Embryonic facial prominence (tissue), 1 donor: ENCODE measurements around the gene PPIA.
"Not testable (repeated sequence)": the region's sequence is repeated elsewhere in the genome, so short reads cannot be mapped to it uniquely, and the experiment has no call there.

Source experiments
- DNase-seq: peaks from one replicate; pipeline ENCODE4 v3.0.0-alpha.2; 2016; ENCODE audit errors: extremely low spot score

PPIA gene

GRCh38 chr7:44764081-44764480 lies 32.4 kb upstream of the PPIA start:
- DNase-seq: no peak

- no peak for DNase-seq
These were observed 31.6 kb upstream of the PPIA start for GRCh38 chr7:44764665-44765578.

GRCh38 chr7:44765579-44766415 lies 30.7 kb upstream of the PPIA start:
- DNase-seq: no peak

GRCh38 chr7:44766416-44766801 lies 30.1 kb upstream of the PPIA start:
- DNase-seq: no peak

- no peak for DNase-seq
These were observed 29.2 kb upstream of the PPIA start for GRCh38 chr7:44767134-44767911.

- DNase-seq: no peak
These were observed 28.4 kb upstream of the PPIA start for GRCh38 chr7:44767912-44768627.

- no peak for DNase-seq
These were observed 27.7 kb upstream of the PPIA start for GRCh38 chr7:44768628-44769371.

GRCh38 chr7:44769376-44769775 lies 27.1 kb upstream of the PPIA start:
- no peak for DNase-seq

- DNase-seq: no peak
These were observed 26.6 kb upstream of the PPIA start for GRCh38 chr7:44769776-44770294.

GRCh38 chr7:44771358-44771757 lies 25.1 kb upstream of the PPIA start:
- DNase-seq: no peak

- DNase-seq: no peak
These were observed 24.0 kb upstream of the PPIA start for GRCh38 chr7:44772440-44772839.

GRCh38 chr7:44772867-44773266 lies 23.6 kb upstream of the PPIA start:
- no peak for DNase-seq

GRCh38 chr7:44774486-44774885 lies 22.0 kb upstream of the PPIA start:
- not testable (repeated sequence) for DNase-seq

GRCh38 chr7:44775383-44776107 lies 20.9 kb upstream of the PPIA start:
- DNase-seq: no peak

- DNase-seq: no peak
These were observed 20.3 kb upstream of the PPIA start for GRCh38 chr7:44776211-44776610.

- no peak for DNase-seq
These were observed 14.0 kb upstream of the PPIA start for GRCh38 chr7:44782460-44782859.

- DNase-seq: no peak
These were observed 13.1 kb upstream of the PPIA start for GRCh38 chr7:44783407-44783806.

- DNase-seq: no peak
These were observed 12.1 kb upstream of the PPIA start for GRCh38 chr7:44784364-44784763.

- DNase-seq: not testable (repeated sequence)
These were observed 11.3 kb upstream of the PPIA start for GRCh38 chr7:44785218-44785617.

- no peak for DNase-seq
These were observed 9.4 kb upstream of the PPIA start for GRCh38 chr7:44787041-44787440.
